Small intestine (tissue), 7 donors: ENCODE data around the gene KLB. TPM values are rescaled to one million over a fixed set of nuclear protein-coding genes. Genes with fewer than 3 reads are reported as not detected.

ENCODE experiments used
- DNase-seq, 2 donors: peaks; one replicate each; pipeline versions ENCODE4 v3.0.0 to v3.0.0-alpha.2; 2013
- FAIRE-seq: peaks from 2 replicates; lab custom pipeline; 2012; peaks lifted over from hg19 to GRCh38; lab: Jason Lieb, UNC
- H3K27ac ChIP-seq, 3 donors: one replicate each; pipeline ENCODE4 v1.5.1; 2013; ENCODE audit warnings: low read length in 2 of 3, mild to moderate bottlenecking in 2 of 3, control low read depth in 1 of 3, inconsistent platforms in 1 of 3, low read depth in 1 of 3, moderate library complexity in 1 of 3
- H3K27me3 ChIP-seq, 3 donors: one replicate each; pipeline ENCODE4 v1.6.1; 2013; ENCODE audit warnings: low read length in 3 of 3, inconsistent platforms in 1 of 3; ENCODE audit not compliant: control insufficient read depth in 3 of 3, insufficient read depth in 3 of 3
- H3K36me3 ChIP-seq, 3 donors: one replicate each; pipeline ENCODE4 v1.6.1; 2013; ENCODE audit warnings: low read length in 3 of 3, inconsistent platforms in 1 of 3, low read depth in 1 of 3, mild to moderate bottlenecking in 1 of 3, moderate library complexity in 1 of 3; ENCODE audit not compliant: control insufficient read depth in 3 of 3, insufficient read depth in 2 of 3
- H3K4me1 ChIP-seq, 3 donors: one replicate each; pipeline ENCODE4 v1.6.1; 2013; ENCODE audit warnings: low read length in 2 of 3, inconsistent platforms in 1 of 3, low read depth in 1 of 3, mild to moderate bottlenecking in 1 of 3, moderate library complexity in 1 of 3; ENCODE audit not compliant: control insufficient read depth in 3 of 3, insufficient read depth in 2 of 3
- H3K4me3 ChIP-seq, 3 donors: one replicate each; pipeline ENCODE4 v1.5.1; 2013; ENCODE audit warnings: low read length in 3 of 3, control low read depth in 1 of 3, inconsistent platforms in 1 of 3, low read depth in 1 of 3, mild to moderate bottlenecking in 1 of 3, moderate library complexity in 1 of 3
- H3K9me3 ChIP-seq, 2 donors: one replicate each; pipeline ENCODE4 v1.6.1; 2013; ENCODE audit warnings: low read depth in 1 of 2, low read length in 1 of 2; ENCODE audit not compliant: control insufficient read depth in 2 of 2, insufficient read depth in 1 of 2
- WGBS, 3 donors: extraction: QIAGEN DNeasy Blood & Tissue Kit; methylation state at CpG; one replicate each; pipeline ENCODE4 v1.1.7; 2013; 5-methylcytosine and 5-hydroxymethylcytosine counted together
- polyA plus RNA-seq, 4 donors: library from polyadenylated mRNA; stranded (reverse) in 3 of 4; unstranded in 1 of 4; fragments of 200-250 nt in 3 of 4; fragments of 120-200 nt in 1 of 4; gene quantifications; one replicate each; pipeline versions ENCODE4 v1.2.1 to v1.2.3, GENCODE V29; 2013
- donor health status: healthy with polysubstance abuse.
- donor health status: control.
- donor health status: control.
- donor health status: Bipolar disorder and iron deficiency.
- donor health status: healthy.

The KLB gene
- polyA plus RNA-seq, 4 donors = 0.36 to 1.4 (median 0.72) TPM

- no peak for DNase-seq
- WGBS, 3 donors = 50 to 68% (median 51%) methylated on average over 4 of the region's 4 CpGs
- no peak for FAIRE-seq
- Histone ChIP-seq H3K36me3 (peaks cover 0 to 14% (median 0%) of the 10 kb centered on the region in 3 donors), H3K4me3 (no peak overlapping the region), H3K9me3 (no peaks in the 10 kb centered on the region), H3K27me3 (no peaks in the 10 kb centered on the region), H3K4me1 (no peaks in the 10 kb centered on the region), H3K27ac (peak overlapping the region in 1 of 3 donors; percentile 32)
Observed at GRCh38 chr4:39495446-39496213, 88.9 kb downstream of the KLB start.

- no peaks in the 10 kb centered on the region for H3K27me3 ChIP-seq
- FAIRE-seq = no peak
- no peak overlapping the region for H3K4me3 ChIP-seq
- DNase-seq = no peak
- no peak overlapping the region for H3K27ac ChIP-seq
- H3K4me1 ChIP-seq = no peaks in the 10 kb centered on the region
- H3K9me3 ChIP-seq = no peaks in the 10 kb centered on the region
- WGBS, 3 donors = 82 to 93% (median 91%) methylated on average over 1 of the region's 1 CpG
- H3K36me3 ChIP-seq = peaks cover 4 to 27% (median 7%) of the 10 kb centered on the region in 3 donors
Observed at GRCh38 chr4:39497909-39498726, 91.4 kb downstream of the KLB start.

GRCh38 chr4:39498727-39499020 is 91.9 kb downstream of the KLB start:
- no peaks in the 10 kb centered on the region for H3K4me1 ChIP-seq
- FAIRE-seq (no peak), DNase-seq (no peak)
- no peak overlapping the region for H3K27ac ChIP-seq
- no peaks in the 10 kb centered on the region for H3K9me3 ChIP-seq
- H3K27me3 ChIP-seq = no peaks in the 10 kb centered on the region
- peaks cover 7 to 30% (median 7%) of the 10 kb centered on the region in 3 donors for H3K36me3 ChIP-seq
- no peak overlapping the region for H3K4me3 ChIP-seq

Other genes with a start within 250 kb of the KLB start
- 10 to 100 TPM in 2 of 4 donors, 1 to 10 TPM in 2; 3.4 to 18.7 (median 9.2) TPM for gene WDR19, start 224.4 kb upstream of the KLB start, polyA plus RNA-seq
- gene RFC1, start 40.6 kb upstream of the KLB start, polyA plus RNA-seq = 10 to 100 TPM in 3 of 4 donors, 1 to 10 TPM in 1; 7.4 to 42.0 (median 15.5) TPM
- gene RPL9, start 52.0 kb downstream of the KLB start, polyA plus RNA-seq = 1,000 to 10,000 TPM; 1,758 to 2,952 (median 2,157) TPM
- 10 to 100 TPM; 14.9 to 29.5 (median 22.6) TPM for gene LIAS, start 52.1 kb downstream of the KLB start, polyA plus RNA-seq
- gene UGDH, start 120.5 kb downstream of the KLB start, polyA plus RNA-seq = 10 to 100 TPM; 20.8 to 72.8 (median 38.3) TPM
- 10 to 100 TPM; 22.3 to 39.8 (median 28.2) TPM for gene SMIM14, start 231.9 kb downstream of the KLB start, polyA plus RNA-seq